NCI-H2227 (cell line): ENCODE data around the gene CORO1C.
"Not testable (repeated sequence)": the region's sequence is repeated elsewhere in the genome, so short reads cannot be mapped to it uniquely, and the experiment has no call there.

Experiments used
- DNase-seq: peaks from one replicate; lab custom pipeline; 2025; ENCODE audit not compliant: unreplicated experiment; lab: John Stamatoyannopoulos, UW

Gene CORO1C

GRCh38 chr12:108638141-108638827, 93.0 kb downstream of the CORO1C start:
- peak; percentile 60 for DNase-seq

- DNase-seq, result no peak
Measured at GRCh38 chr12:108637222-108637971, 93.9 kb downstream of the CORO1C start.

GRCh38 chr12:108635997-108636808, 95.1 kb downstream of the CORO1C start:
- DNase-seq, result no peak

- peak; percentile 35 for DNase-seq
Measured at GRCh38 chr12:108635201-108635996, 95.9 kb downstream of the CORO1C start.

- DNase-seq, result peak; percentile 64
Measured at GRCh38 chr12:108634341-108634751, 97.0 kb downstream of the CORO1C start.

- no peak for DNase-seq
Measured at GRCh38 chr12:108633534-108634248, 97.6 kb downstream of the CORO1C start, which contains the start of gene SELPLG. SELPLG (minus strand) TSS chr12:108633894; CDS start chr12:108624307, 9,587 bp downstream.

- DNase-seq, result no peak
Measured at GRCh38 chr12:108633081-108633533, 98.2 kb downstream of the CORO1C start.

- DNase-seq, result not testable (repeated sequence)
Measured at GRCh38 chr12:108631261-108631660, 100.1 kb downstream of the CORO1C start.

GRCh38 chr12:108630481-108631207, 100.7 kb downstream of the CORO1C start:
- DNase-seq, result no peak

GRCh38 chr12:108629824-108630476, 101.4 kb downstream of the CORO1C start:
- DNase-seq, result peak; percentile 24

- no peak for DNase-seq
Measured at GRCh38 chr12:108629151-108629550, 102.2 kb downstream of the CORO1C start.

GRCh38 chr12:108627134-108627920, 104.0 kb downstream of the CORO1C start:
- DNase-seq, result no peak

- no peak for DNase-seq
Measured at GRCh38 chr12:108625228-108625627, 106.1 kb downstream of the CORO1C start.

GRCh38 chr12:108623577-108623976, 107.7 kb downstream of the CORO1C start:
- DNase-seq, result no peak

- no peak for DNase-seq
Measured at GRCh38 chr12:108622921-108623514, 108.3 kb downstream of the CORO1C start.

GRCh38 chr12:108622421-108622820, 108.9 kb downstream of the CORO1C start:
- DNase-seq, result peak; percentile 43

GRCh38 chr12:108621161-108621560, 110.2 kb downstream of the CORO1C start:
- DNase-seq, result no peak
